Left renal pelvis (tissue), 4 donors: ENCODE data around the gene BAIAP2L2. TPM values are rescaled to one million over a fixed set of nuclear protein-coding genes. Genes with fewer than 3 reads are reported as not detected.
"Not testable (repeated sequence)": the region's sequence is repeated elsewhere in the genome, so short reads cannot be mapped to it uniquely, and the experiment has no call there.

Source experiments
- DNase-seq, 4 donors: peaks; one replicate each; pipeline ENCODE4 v3.0.0-alpha.2; 2013; ENCODE audit warnings: low read depth in 4 of 4, low spot score in 3 of 4
- polyA plus RNA-seq, 4 donors: library from polyadenylated mRNA; unstranded; fragments of 120-200 nt; gene quantifications; one replicate each; pipeline ENCODE4 v1.2.1, GENCODE V29; 2013; ENCODE audit not compliant: insufficient read length in 4 of 4

BAIAP2L2 gene
- polyA plus RNA-seq, 4 donors, result 1.3 to 8.4 (median 4.3) TPM

DNA sequence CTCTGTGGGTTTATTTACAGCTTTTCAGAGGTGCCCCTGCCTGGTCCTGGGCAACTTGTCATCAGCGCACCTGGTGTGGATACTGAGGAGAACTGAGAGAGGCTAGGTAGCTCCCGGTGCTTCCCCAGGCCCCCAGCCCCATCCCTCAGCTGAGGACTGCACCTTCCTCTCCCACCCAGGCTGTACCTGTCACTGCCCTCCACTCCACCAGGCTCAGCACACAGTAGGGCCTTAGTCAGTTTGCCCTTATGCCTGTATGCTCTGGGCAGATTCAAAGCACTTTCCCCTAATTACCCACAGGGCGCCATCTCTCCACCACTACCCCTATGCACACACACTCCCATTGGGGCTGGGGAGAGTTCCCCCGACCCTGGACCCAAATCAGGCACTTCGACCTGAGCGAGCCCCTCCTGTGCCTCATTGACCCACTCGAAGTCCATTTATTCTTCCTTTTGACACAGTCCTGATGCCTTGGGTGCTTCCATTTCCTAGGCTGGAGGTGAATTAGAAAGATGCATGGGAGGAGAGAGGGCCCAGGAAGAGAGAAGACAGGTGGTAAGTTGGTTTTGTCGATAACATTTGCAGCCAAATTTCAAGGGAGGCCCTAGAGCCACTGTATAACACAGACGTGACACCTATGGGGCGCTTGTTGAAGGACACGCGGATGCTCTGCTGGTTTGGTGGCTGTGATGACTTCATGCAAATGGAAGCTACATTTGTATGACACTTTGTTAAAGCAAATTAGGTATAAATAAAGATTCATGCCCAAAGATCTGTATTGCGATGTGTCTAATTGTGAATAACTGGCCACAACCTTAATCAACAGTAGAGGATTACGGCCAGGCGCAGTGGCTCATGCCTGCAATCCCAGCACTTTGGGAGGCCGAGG, 67.1 kb downstream of the BAIAP2L2 start:
- DNase-seq, result no peak

DNA sequence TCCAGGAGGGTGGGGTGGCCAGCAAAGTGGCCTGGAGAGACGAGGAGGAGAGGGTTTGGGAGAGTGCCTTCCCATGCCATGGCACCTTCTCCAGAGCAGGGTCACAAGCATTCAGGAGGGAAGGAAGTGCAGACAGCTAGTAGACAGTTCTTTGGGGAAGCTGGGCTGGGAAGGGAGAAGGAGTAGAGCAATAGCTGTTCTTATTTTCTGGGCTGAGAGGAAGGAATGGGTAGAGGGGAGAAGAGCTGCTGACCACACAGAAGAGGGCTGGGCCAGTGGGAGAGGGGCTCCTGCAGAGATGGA, 68.0 kb downstream of the BAIAP2L2 start:
- no peak for DNase-seq

DNA sequence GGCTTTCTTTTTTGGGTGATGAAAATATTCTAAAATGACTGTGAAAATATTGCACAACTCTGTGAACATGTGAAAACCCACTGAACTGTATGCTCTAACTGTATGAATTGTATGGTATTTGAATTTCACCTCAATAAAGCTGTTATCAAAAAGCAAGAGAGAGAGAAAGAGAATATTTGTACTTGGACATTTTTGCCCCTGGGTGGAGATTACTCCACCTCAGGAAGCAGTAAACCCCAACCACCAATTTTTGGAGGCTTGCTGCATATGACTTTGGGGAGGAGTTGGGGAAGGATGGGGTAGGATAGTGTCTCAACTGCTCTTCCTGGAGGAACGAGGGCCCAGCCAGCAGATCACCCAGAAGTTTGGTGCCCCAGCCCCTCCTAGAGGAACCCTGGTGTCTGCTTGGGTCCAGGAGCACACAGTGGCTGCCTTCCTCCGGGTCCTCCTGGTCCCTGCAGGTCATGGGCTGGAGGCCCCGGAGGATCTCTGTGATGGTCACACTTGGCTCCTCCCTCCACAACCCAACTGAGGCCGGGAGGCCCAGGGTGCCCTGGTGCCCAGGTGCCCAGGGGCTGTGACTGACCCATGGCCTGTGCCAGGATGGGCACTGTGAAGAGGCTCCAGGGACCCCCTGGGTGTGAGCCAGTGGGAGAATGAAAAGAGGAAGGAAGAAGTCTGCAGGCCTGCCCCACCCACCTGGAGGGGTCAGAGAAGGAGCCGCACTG, 68.6 kb downstream of the BAIAP2L2 start:
- DNase-seq, result no peak

DNA sequence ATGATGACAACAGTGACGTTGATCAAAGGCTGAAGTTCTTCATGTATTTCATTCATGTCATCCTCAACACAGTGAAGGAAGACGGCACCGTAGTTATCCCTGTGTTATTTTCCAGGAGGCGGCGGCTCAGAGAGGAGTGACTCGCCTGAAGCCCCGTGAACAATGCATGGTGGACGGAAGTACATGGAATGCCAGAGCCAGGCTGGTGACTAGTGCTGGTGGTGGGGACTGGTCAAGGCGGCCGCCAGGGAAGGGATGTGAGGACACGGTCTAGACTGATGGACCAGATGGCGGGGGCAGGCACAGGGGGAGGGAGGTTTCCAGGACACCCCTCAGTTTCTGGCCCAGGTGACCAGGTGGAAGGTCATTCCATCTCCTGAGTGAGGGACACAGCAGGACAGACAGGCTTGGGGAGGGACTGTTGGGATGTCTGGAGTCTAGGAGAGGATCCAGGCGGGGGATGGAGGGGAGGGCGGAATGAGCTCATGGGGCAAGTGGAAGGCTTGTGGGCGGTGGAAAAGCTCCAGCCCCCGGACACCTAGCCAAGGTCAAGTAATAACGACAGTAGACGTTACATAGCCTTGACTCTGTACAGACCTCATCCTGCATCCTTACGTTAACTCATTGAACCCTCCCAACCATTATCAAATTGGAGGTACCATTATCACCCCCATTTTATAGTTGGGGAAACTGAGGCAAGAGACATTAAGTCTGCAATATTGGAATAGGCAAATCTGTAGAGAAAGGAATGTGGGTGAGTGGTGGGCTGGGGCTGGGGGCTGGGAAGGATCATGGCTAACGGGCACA, 69.3 kb downstream of the BAIAP2L2 start:
- DNase-seq, result no peak

DNA sequence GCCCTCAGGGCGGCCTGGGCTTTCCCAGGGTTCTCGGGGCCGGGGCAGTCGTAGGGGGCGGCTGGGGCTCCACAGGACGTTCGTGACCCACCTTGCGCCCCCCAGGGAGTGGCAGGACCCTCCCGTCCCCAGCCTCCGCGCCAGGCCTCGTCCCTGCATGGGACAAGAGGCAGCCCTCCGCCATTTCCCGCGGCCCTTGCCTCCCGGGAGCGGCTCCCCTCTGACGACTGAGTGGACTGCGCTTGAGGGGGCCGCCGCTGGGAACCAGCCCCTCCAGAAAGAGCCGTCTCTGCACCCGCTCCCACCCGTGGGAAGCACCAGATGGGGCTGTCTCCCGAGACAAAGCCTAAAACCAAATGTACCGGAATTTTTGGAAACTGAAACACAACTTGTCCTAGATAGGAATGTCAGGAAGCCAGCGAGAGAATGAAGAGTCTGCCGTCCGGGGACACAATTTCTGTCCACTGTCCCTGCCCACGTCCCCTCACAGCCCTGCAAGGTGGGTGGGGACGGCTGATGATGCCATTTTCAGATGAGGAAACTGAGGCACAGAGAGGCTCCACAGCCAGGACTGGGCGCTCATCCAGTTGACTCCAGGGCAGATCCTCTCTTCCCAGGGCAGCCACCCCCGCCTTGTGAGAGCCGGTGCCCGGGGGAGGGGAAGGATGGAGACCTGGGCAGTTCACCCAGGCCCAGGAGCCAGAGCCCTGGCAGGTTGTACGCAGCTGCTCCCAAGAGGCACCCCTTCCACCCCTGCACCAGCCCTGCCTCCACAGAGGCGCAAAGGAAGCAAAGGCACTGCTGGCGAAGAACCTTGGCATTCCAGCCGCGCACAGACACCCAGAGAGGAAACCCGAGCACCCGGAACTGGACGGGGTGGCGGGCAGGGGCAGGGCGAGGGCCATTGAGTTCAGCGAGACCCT, 71.3 kb downstream of the BAIAP2L2 start:
- no peak for DNase-seq

DNA sequence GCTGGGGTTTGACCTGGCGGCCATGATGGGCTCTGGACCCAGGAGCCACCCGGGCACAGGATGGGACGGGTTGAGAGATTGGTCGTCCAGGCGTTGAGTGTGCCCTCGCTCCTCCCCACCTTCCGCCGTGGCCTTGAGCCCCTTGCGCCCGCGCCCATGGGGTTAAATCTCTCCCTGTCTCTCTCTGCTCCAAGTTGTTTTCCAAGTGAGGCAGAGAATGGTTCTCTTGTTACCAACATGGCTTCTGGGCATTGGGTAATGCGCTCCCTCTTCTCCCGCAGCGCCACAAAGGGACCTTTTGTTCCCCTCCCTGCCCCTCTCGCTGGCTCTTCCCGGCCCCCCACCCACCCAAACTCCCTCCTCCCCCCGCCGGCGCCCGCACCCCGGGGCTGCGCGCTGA, 72.1 kb downstream of the BAIAP2L2 start:
- no peak for DNase-seq

DNA sequence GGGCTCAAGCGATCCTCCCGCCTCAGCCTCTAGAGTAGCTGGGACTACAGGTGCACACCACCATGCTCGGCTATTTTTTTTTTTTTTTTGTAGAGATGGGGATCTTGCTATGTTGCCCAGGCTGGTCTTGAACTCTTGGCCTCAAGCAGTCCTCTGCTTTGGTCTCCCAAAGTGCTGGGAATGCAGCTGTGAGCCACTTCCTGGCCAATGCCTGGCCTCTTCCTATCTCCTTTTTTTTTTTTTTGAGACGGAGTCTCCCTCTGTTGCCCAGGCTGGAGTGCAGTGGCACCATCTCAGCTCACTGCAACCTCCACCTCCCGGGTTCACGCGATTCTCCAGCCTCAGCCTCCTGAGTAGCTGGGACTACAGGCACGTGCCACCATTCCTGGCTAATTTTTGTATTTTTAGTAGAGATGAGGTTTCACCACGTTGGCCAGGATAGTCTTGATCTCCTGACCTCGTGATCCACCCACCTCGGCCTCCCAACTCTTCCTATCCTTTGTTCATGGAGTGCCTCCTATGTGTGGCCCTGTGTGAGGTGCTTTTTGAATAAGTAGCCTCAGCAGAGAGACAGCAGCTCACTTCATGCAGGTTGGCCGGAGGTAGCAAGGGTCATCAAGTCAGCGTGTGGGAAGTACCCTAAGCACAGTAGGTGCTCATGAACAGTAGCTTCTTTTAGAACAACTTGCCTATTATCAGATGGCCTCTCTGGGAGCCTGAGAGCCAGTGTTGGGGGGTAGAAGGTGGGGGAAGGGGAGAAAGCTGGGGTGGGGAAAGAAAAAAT, 72.9 kb downstream of the BAIAP2L2 start:
- DNase-seq, result not testable (repeated sequence)

DNA sequence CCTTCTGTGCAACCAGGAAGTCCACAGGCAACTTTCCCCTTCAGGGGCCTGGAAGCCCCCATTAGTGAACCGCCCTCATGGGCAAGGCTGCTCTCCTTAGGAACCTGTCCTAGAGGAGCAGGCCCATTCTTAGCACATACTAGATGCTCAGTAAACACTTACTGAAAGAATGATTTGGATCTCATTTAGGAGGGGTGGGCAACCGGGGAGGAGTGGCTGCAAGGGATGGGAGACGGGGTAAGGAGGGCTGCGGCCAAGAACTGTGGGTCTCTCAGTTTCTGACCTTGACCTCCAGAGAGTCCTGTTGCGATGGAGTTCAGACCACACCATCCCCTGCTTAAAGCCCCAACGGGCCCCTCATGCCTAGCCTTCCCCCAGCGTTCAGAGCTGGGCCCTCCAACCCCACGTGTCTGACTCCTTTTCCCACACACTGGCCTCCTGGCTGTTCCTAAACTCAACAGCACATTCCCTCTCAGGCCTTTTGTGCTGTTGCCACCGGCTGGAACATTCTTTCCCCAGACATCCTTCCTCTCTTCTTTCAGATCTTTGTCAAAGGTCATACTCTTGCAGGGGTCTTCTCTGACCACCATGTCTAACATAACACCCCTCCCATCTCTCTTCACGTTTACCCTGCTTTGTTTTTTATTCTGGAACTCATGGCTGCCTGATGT, 74.0 kb downstream of the BAIAP2L2 start:
- no peak for DNase-seq

DNA sequence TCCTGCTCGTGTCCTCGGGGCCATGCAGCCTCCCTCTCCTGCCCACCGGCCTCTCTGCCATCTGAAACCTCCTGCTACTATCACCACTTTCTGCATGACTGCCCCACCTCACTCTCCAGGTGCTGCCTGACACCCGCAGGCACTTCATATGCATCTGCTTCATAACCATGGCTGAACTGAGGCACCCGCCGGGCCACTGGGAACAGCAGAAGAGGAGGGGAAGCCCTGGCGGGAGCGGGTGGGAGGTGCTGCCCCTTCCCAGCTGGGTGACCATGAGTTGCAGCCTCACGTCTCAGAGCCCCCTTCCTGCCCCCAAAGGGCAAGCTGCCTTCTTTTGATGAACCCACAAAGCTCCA, 75.0 kb downstream of the BAIAP2L2 start:
- DNase-seq, result no peak

Other genes starting within 250 kb of the BAIAP2L2 start
- gene MICALL1, start 204.4 kb downstream of the BAIAP2L2 start, polyA plus RNA-seq, result 10 to 100 TPM; 17.4 to 28.2 (median 25.2) TPM
- gene C22orf23, start 157.1 kb downstream of the BAIAP2L2 start, polyA plus RNA-seq, result 1 to 10 TPM; 4.2 to 7.0 (median 6.6) TPM
- gene POLR2F, start 157.0 kb downstream of the BAIAP2L2 start, polyA plus RNA-seq, result 10 to 100 TPM; 47.9 to 74.8 (median 61.7) TPM
- gene SOX10, start 126.1 kb downstream of the BAIAP2L2 start, polyA plus RNA-seq, result 1 to 10 TPM; 1.0 to 2.6 (median 1.9) TPM
- gene PICK1, start 53.3 kb downstream of the BAIAP2L2 start, polyA plus RNA-seq, result 10 to 100 TPM; 23.0 to 44.9 (median 31.7) TPM
- gene SLC16A8, start 26.5 kb downstream of the BAIAP2L2 start, polyA plus RNA-seq, result 1 to 10 TPM; 1.2 to 2.4 (median 2.3) TPM
- 10 to 100 TPM; 29.6 to 66.9 (median 35.2) TPM for gene PLA2G6, start 71.1 kb upstream of the BAIAP2L2 start, polyA plus RNA-seq
- 1 to 10 TPM; 2.5 to 8.1 (median 3.8) TPM for gene MAFF, start 91.3 kb upstream of the BAIAP2L2 start, polyA plus RNA-seq
- gene TMEM184B, start 162.3 kb upstream of the BAIAP2L2 start, polyA plus RNA-seq, result 10 to 100 TPM; 35.8 to 43.1 (median 42.5) TPM
- gene CSNK1E, start 206.7 kb upstream of the BAIAP2L2 start, polyA plus RNA-seq, result 100 to 1,000 TPM; 111 to 194 (median 133) TPM